SK-N-SH treated with all-trans-retinoic acid at 6 μM for 48 hours (cell line): ENCODE results near the gene MEF2B.
A peak's percentile ranks its signal among the peaks of the same experiment; 100 is the strongest.

Source experiments
- ATAC-seq: fragments of 200-7000 bp; cut with Tn5 transposase; 3 replicates; pipeline ENCODE4 v1.9.1; 2020; ENCODE audit warnings: mild to moderate bottlenecking, moderate library complexity
- BACH2 ChIP-seq: fragments of 250-450 bp; sonication (Bioruptor Pico); IDR thresholded peaks from 2 replicates; pipeline ENCODE4 v1.9.0; 2021; ENCODE audit warnings: mild to moderate bottlenecking, borderline replicate concordance
- CSDC2 ChIP-seq: fragments of 250-450 bp; sonication (Bioruptor Pico); IDR thresholded peaks from 2 replicates; pipeline ENCODE4 v1.5.0; 2020; ENCODE audit warnings: mild to moderate bottlenecking, moderate library complexity
- ESRRG ChIP-seq: fragments of 250-450 bp; sonication (Bioruptor Pico); IDR thresholded peaks from 2 replicates; pipeline ENCODE4 v1.6.1; 2021; ENCODE audit warnings: mild to moderate bottlenecking
- GLIS3 ChIP-seq: fragments of 250-450 bp; sonication (Bioruptor Pico); IDR thresholded peaks from 2 replicates; pipeline ENCODE4 v1.5.0; 2020; ENCODE audit warnings: mild to moderate bottlenecking, moderate library complexity
- ISL1 ChIP-seq: fragments of 250-450 bp; sonication (Bioruptor Pico); IDR thresholded peaks from 2 replicates; pipeline ENCODE4 v2.1.2; 2022; ENCODE audit warnings: mild to moderate bottlenecking, moderate library complexity
- OSR1 ChIP-seq: fragments of 250-450 bp; sonication (Bioruptor Pico); IDR thresholded peaks from 2 replicates; pipeline ENCODE4 v1.8.0; 2022; ENCODE audit warnings: moderate library complexity, mild to moderate bottlenecking, inconsistent platforms
- RARB ChIP-seq: fragments of 250-450 bp; sonication (Bioruptor Pico); IDR thresholded peaks from 2 replicates; pipeline ENCODE4 v1.8.0; 2021; ENCODE audit warnings: mild to moderate bottlenecking, moderate library complexity
- SNAI2 ChIP-seq: fragments of 250-450 bp; sonication (Bioruptor Pico); IDR thresholded peaks from 2 replicates; pipeline ENCODE4 v1.5.0; 2020; ENCODE audit warnings: mild to moderate bottlenecking, moderate library complexity
- TCF4 ChIP-seq: fragments of 250-450 bp; sonication (Bioruptor Pico); IDR thresholded peaks from 2 replicates; pipeline ENCODE4 v1.8.0; 2021; ENCODE audit warnings: mild to moderate bottlenecking, moderate library complexity, borderline replicate concordance
- TOX ChIP-seq: fragments of 250-450 bp; sonication (Bioruptor Pico); IDR thresholded peaks from 2 replicates; pipeline ENCODE4 v1.8.0; 2021; ENCODE audit warnings: mild to moderate bottlenecking, moderate library complexity, borderline replicate concordance
- ZC3H10 ChIP-seq: fragments of 250-450 bp; sonication (Bioruptor Pico); IDR thresholded peaks from 2 replicates; pipeline ENCODE4 v1.5.1; 2021; ENCODE audit warnings: mild to moderate bottlenecking, moderate library complexity
- ZFP3 ChIP-seq: fragments of 250-450 bp; sonication (Bioruptor Pico); IDR thresholded peaks from 2 replicates; pipeline ENCODE4 v1.5.0; 2020; ENCODE audit warnings: mild to moderate bottlenecking, moderate library complexity
- ZFP30 ChIP-seq: fragments of 450-650 bp; formaldehyde crosslinking; IDR thresholded peaks from 2 replicates; pipeline ENCODE4 v1.5.0; 2022; ENCODE audit warnings: mild to moderate bottlenecking, moderate library complexity
- ZNF565 ChIP-seq: fragments of 450-650 bp; formaldehyde crosslinking; conservative IDR thresholded peaks from 2 replicates; pipeline ENCODE4 v1.5.0; 2020; ENCODE audit warnings: low read depth, mild to moderate bottlenecking, moderate library complexity
- ZNF70 ChIP-seq: fragments of 450-650 bp; formaldehyde crosslinking; IDR thresholded peaks from 2 replicates; pipeline ENCODE4 v1.5.0; 2020; ENCODE audit warnings: mild to moderate bottlenecking, moderate library complexity
- ZNF8 ChIP-seq: fragments of 450-650 bp; formaldehyde crosslinking; IDR thresholded peaks from 2 replicates; pipeline ENCODE4 v1.5.0; 2020; ENCODE audit warnings: mild to moderate bottlenecking, moderate library complexity
- TF ChIP-seq, protein P1 (sequence below): fragments of 250-450 bp; sonication (Bioruptor Pico); IDR thresholded peaks from 2 replicates; pipeline ENCODE4 v1.5.1; 2021; ENCODE audit warnings: mild to moderate bottlenecking, moderate library complexity
- TF ChIP-seq, protein P2 (sequence below): fragments of 250-450 bp; sonication (Bioruptor Pico); IDR thresholded peaks from 2 replicates; pipeline ENCODE4 v1.5.1; 2020; ENCODE audit warnings: low read depth, mild to moderate bottlenecking, moderate library complexity
- TF ChIP-seq, protein P3 (sequence below): fragments of 250-450 bp; sonication (Bioruptor Pico); IDR thresholded peaks from 2 replicates; pipeline ENCODE4 v1.8.0; 2020; ENCODE audit warnings: mild to moderate bottlenecking, moderate library complexity, borderline replicate concordance
- TF ChIP-seq, protein P4 (sequence below): fragments of 250-450 bp; sonication (Bioruptor Pico); IDR thresholded peaks from 2 replicates; pipeline ENCODE4 v1.5.0; 2020; ENCODE audit warnings: mild to moderate bottlenecking, moderate library complexity

Gene MEF2B

DNA sequence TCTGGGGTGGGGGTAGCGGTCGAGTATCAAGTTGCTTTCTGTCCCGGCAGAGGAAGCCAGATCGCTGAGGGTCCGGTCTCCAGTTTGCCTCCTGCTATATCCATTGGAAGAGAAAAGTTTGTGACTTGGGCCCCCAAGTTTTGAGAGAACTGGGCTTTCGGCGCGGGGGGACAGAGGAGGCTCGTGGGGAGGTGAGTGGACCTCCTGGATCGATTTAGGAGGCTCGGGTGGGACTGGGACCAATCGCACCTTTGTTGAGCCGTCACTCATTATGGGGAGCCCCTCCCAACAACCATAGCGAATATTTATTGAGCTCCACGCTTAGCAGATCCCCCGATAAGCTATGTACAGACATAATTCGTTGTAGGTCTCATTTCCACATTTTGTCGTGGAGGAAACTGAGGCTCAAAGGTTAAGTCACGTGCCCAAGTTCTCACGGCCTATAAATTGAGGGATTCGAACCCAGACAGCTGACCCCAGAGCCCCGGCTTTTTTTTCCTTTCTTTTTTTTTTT, 22.9 kb upstream of the MEF2B start:
- TF ChIP-seq, protein P1, sequence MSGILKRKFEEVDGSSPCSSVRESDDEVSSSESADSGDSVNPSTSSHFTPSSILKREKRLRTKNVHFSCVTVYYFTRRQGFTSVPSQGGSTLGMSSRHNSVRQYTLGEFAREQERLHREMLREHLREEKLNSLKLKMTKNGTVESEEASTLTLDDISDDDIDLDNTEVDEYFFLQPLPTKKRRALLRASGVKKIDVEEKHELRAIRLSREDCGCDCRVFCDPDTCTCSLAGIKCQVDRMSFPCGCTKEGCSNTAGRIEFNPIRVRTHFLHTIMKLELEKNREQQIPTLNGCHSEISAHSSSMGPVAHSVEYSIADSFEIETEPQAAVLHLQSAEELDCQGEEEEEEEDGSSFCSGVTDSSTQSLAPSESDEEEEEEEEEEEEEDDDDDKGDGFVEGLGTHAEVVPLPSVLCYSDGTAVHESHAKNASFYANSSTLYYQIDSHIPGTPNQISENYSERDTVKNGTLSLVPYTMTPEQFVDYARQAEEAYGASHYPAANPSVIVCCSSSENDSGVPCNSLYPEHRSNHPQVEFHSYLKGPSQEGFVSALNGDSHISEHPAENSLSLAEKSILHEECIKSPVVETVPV (CRISPR knock-in tag), result no peak
- no peak for TF ChIP-seq ZNF70 (CRISPR knock-in tag)
- TF ChIP-seq, protein P2, sequence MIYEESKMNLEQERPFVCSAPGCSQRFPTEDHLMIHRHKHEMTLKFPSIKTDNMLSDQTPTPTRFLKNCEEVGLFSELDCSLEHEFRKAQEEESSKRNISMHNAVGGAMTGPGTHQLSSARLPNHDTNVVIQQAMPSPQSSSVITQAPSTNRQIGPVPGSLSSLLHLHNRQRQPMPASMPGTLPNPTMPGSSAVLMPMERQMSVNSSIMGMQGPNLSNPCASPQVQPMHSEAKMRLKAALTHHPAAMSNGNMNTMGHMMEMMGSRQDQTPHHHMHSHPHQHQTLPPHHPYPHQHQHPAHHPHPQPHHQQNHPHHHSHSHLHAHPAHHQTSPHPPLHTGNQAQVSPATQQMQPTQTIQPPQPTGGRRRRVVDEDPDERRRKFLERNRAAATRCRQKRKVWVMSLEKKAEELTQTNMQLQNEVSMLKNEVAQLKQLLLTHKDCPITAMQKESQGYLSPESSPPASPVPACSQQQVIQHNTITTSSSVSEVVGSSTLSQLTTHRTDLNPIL, result no peak
- TF ChIP-seq SNAI2 (CRISPR knock-in tag), result no peak
- no peak for TF ChIP-seq ESRRG (CRISPR knock-in tag)
- no peak for TF ChIP-seq ZNF8 (CRISPR knock-in tag)
- TF ChIP-seq, protein P3, sequence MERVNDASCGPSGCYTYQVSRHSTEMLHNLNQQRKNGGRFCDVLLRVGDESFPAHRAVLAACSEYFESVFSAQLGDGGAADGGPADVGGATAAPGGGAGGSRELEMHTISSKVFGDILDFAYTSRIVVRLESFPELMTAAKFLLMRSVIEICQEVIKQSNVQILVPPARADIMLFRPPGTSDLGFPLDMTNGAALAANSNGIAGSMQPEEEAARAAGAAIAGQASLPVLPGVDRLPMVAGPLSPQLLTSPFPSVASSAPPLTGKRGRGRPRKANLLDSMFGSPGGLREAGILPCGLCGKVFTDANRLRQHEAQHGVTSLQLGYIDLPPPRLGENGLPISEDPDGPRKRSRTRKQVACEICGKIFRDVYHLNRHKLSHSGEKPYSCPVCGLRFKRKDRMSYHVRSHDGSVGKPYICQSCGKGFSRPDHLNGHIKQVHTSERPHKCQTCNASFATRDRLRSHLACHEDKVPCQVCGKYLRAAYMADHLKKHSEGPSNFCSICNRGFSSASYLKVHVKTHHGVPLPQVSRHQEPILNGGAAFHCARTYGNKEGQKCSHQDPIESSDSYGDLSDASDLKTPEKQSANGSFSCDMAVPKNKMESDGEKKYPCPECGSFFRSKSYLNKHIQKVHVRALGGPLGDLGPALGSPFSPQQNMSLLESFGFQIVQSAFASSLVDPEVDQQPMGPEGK (CRISPR knock-in tag), result no peak
- TF ChIP-seq ZFP30 (CRISPR knock-in tag), result no peak
- no peak for TF ChIP-seq ZC3H10
- TF ChIP-seq BACH2 (CRISPR knock-in tag), result no peak
- TF ChIP-seq TCF4 (CRISPR knock-in tag), result no peak
- TF ChIP-seq ZFP3, result no peak
- TF ChIP-seq RARB (CRISPR knock-in tag), result no peak
- no peak for TF ChIP-seq TOX (CRISPR knock-in tag)
- TF ChIP-seq GLIS3 (CRISPR knock-in tag), result no peak
- TF ChIP-seq OSR1 (CRISPR knock-in tag), result no peak
- TF ChIP-seq, protein P4, sequence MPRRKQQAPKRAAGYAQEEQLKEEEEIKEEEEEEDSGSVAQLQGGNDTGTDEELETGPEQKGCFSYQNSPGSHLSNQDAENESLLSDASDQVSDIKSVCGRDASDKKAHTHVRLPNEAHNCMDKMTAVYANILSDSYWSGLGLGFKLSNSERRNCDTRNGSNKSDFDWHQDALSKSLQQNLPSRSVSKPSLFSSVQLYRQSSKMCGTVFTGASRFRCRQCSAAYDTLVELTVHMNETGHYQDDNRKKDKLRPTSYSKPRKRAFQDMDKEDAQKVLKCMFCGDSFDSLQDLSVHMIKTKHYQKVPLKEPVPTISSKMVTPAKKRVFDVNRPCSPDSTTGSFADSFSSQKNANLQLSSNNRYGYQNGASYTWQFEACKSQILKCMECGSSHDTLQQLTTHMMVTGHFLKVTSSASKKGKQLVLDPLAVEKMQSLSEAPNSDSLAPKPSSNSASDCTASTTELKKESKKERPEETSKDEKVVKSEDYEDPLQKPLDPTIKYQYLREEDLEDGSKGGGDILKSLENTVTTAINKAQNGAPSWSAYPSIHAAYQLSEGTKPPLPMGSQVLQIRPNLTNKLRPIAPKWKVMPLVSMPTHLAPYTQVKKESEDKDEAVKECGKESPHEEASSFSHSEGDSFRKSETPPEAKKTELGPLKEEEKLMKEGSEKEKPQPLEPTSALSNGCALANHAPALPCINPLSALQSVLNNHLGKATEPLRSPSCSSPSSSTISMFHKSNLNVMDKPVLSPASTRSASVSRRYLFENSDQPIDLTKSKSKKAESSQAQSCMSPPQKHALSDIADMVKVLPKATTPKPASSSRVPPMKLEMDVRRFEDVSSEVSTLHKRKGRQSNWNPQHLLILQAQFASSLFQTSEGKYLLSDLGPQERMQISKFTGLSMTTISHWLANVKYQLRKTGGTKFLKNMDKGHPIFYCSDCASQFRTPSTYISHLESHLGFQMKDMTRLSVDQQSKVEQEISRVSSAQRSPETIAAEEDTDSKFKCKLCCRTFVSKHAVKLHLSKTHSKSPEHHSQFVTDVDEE (CRISPR knock-in tag), result no peak
- TF ChIP-seq CSDC2, result no peak
- TF ChIP-seq ISL1 (CRISPR knock-in tag), result no peak

DNA sequence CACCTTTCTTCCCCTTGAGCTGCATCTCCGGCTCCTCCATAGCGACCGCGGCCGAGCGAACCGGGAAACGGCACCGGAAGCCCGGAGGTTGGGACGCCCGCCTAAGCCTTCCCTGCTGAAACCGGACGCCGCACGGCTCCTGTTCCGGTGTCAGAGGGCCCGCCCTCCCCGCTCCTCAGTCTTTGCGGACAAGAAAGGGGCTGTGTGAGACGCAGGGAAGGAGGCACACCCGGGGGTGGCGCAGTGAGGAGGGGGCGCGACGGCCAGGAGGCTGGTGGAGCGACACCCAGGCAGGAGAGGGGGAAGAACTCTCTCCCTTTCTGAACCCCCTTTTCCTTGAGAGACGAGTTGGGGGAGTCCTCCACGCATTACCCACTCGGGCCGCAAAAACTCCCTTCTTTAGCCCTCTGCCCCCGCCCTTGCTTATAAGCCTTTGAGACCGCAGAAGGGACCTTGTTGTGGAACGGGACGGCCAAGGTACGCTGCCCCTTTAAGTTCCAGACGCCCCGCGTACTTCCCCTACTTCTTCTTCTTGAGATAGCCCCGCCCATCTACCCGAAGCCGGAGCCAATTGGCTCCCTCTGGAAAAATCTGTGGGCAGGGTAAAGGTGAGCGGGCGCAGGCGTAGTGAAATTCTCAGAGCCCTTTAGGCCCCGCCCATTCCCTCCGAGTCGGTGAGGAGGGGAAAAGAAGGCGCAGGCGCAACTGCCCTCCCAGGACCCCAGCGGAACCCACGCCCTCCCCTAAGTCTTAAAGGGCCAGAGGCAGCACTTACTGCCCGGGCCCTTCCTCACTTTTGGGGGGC, 22.2 kb upstream of the MEF2B start, which contains the start of the genes BORCS8 and RFXANK:
Gene BORCS8, minus strand, starts transcription at position 75 of the 805 bp plus-strand sequence. Its CDS starts 35 bp downstream, at position 40.
Gene RFXANK, plus strand, starts transcription at position 181 of the 805 bp plus-strand sequence. CDS start 1,689 bp downstream, outside the sequence.
- ATAC-seq, result peak; percentile 96
- TF ChIP-seq TOX (CRISPR knock-in tag), result no peak
- TF ChIP-seq ZFP30 (CRISPR knock-in tag), result no peak
- TF ChIP-seq ISL1 (CRISPR knock-in tag), result no peak
- TF ChIP-seq, protein P1 (CRISPR knock-in tag), result no peak
- no peak for TF ChIP-seq ZNF565 (CRISPR knock-in tag)
- no peak for TF ChIP-seq ZC3H10
- TF ChIP-seq, protein P2, result no peak
- no peak for TF ChIP-seq TCF4 (CRISPR knock-in tag)
- TF ChIP-seq GLIS3 (CRISPR knock-in tag), result no peak
- no peak for TF ChIP-seq SNAI2 (CRISPR knock-in tag)
- no peak for TF ChIP-seq ZNF70 (CRISPR knock-in tag)
- TF ChIP-seq BACH2 (CRISPR knock-in tag), result no peak
- TF ChIP-seq, protein P3 (CRISPR knock-in tag), result no peak

More for the DNA sequence above, 22.9 kb upstream of the MEF2B start:
- peak; percentile 9 for ATAC-seq
